Aorta (tissue), 5 donors: ENCODE data around the gene RASGRP3. TPM values are rescaled to one million over a fixed set of nuclear protein-coding genes. Genes with fewer than 3 reads are reported as not detected.

ENCODE experiments used
- ATAC-seq: fragments of 200-7000 bp; cut with Tn5 transposase; one replicate; pipeline ENCODE4 v1.9.1; 2022; ENCODE audit warnings: moderate library complexity; ENCODE audit not compliant: low FRiP score
- DNase-seq, 2 donors: peaks; one replicate each; pipeline ENCODE4 v3.0.0-alpha.2; 2020
- H3K27ac ChIP-seq, 2 donors: one replicate each; pipeline ENCODE4 v1.5.1; 2013; ENCODE audit warnings: low read length in 2 of 2, mild to moderate bottlenecking in 2 of 2, moderate library complexity in 2 of 2, control low read depth in 1 of 2, inconsistent platforms in 1 of 2, low read depth in 1 of 2
- H3K27me3 ChIP-seq, 2 donors: one replicate each; pipeline ENCODE4 v1.6.1; 2013; ENCODE audit warnings: control low read depth in 1 of 2, low read length in 1 of 2, mild to moderate bottlenecking in 1 of 2, moderate library complexity in 1 of 2; ENCODE audit not compliant: insufficient read depth in 2 of 2, control insufficient read depth in 1 of 2
- H3K36me3 ChIP-seq, 2 donors: one replicate each; pipeline ENCODE4 v1.6.1; 2013; ENCODE audit warnings: control low read depth in 1 of 2, low read length in 1 of 2, mild to moderate bottlenecking in 1 of 2; ENCODE audit not compliant: insufficient read depth in 2 of 2, control insufficient read depth in 1 of 2
- H3K4me1 ChIP-seq, 2 donors: one replicate each; pipeline ENCODE4 v1.6.1; 2013; ENCODE audit warnings: low read length in 2 of 2, control low read depth in 1 of 2, mild to moderate bottlenecking in 1 of 2, moderate library complexity in 1 of 2; ENCODE audit not compliant: insufficient read depth in 2 of 2, control insufficient read depth in 1 of 2
- H3K4me3 ChIP-seq, 2 donors: one replicate each; pipeline ENCODE4 v1.5.1; 2013; ENCODE audit warnings: low read length in 2 of 2, control low read depth in 1 of 2, mild to moderate bottlenecking in 1 of 2
- H3K9me3 ChIP-seq: one replicate; pipeline ENCODE4 v1.6.1; 2013; ENCODE audit warnings: mild to moderate bottlenecking, low read length; ENCODE audit not compliant: control insufficient read depth
- WGBS, 2 donors: extraction: QIAGEN DNeasy Blood & Tissue Kit; methylation state at CpG; one replicate each; pipeline ENCODE4 v1.1.7; 2013; 5-methylcytosine and 5-hydroxymethylcytosine counted together
- intact Hi-C, 2 donors: fragments of 100-400 bp; cut with DNase I; formaldehyde crosslinking; loops; one replicate each; pipeline versions ENCODE4 v1.14.2 to v1.15.0; 2022
- polyA plus RNA-seq, 2 donors: library from polyadenylated mRNA; stranded (reverse); fragments of 200-250 nt; gene quantifications; one replicate each; pipeline ENCODE4 v1.2.3, GENCODE V29; 2013
- total RNA-seq, 2 donors: library from RNA; stranded (reverse); fragmentation: NEBNext Ultra II Directional; extraction: Animal tissue kit (Norgen Biotek cat#: 25700); gene quantifications; one replicate each; pipeline ENCODE4 v1.2.1, GENCODE V29; 2021
- donor health status: healthy with polysubstance abuse.
- donor health status: Bipolar disorder and iron deficiency.
- donor health status: DM: no; HTN: no; CAD: no.
- donor health status: DM: no; HTN: no; CAD: no.
- donor health status: DM: yes; HTN: yes; CAD: no.

The RASGRP3 gene
- total and polyA plus RNA-seq, 4 donors: 0.46 to 22.3 (median 7.9) TPM

- ATAC-seq (no peak), DNase-seq (no peak)
- intact Hi-C loops: no loop called here
- H3K27ac ChIP-seq: no peak overlapping the region
- no peaks in the 10 kb centered on the region for H3K4me1 ChIP-seq
- H3K4me3 ChIP-seq: no peak overlapping the region
- peaks cover 0 to 1% of the 10 kb centered on the region in 2 donors for H3K27me3 ChIP-seq
- no peaks in the 10 kb centered on the region for H3K9me3 ChIP-seq
- 53 to 68% methylated on average over 1 of the region's 1 CpG for WGBS, 2 donors
- no peaks in the 10 kb centered on the region for H3K36me3 ChIP-seq
Measured at GRCh38 chr2:33505966-33506365, 29.5 kb downstream of the RASGRP3 start.

- ATAC-seq (no peak), DNase-seq (no peak)
- intact Hi-C loops: no loop called here
- no peaks in the 10 kb centered on the region for H3K9me3 ChIP-seq
- H3K4me3 ChIP-seq: no peak overlapping the region
- 60 to 62% methylated on average over 5 of the region's 5 CpGs for WGBS, 2 donors
- no peaks in the 10 kb centered on the region for H3K4me1 ChIP-seq
- no peaks in the 10 kb centered on the region for H3K36me3 ChIP-seq
- H3K27me3 ChIP-seq: peaks cover 0 to 1% of the 10 kb centered on the region in 2 donors
- no peak overlapping the region for H3K27ac ChIP-seq
Measured at GRCh38 chr2:33509908-33510585, 33.6 kb downstream of the RASGRP3 start.

GRCh38 chr2:33510586-33510968 lies 34.1 kb downstream of the RASGRP3 start:
- Histone ChIP-seq H3K9me3 (no peaks in the 10 kb centered on the region), H3K36me3 (no peaks in the 10 kb centered on the region), H3K27ac (no peak overlapping the region), H3K4me1 (no peaks in the 10 kb centered on the region), H3K4me3 (no peak overlapping the region), H3K27me3 (peaks cover 0 to 1% of the 10 kb centered on the region in 2 donors)
- DNase-seq (no peak), ATAC-seq (no peak)
- intact Hi-C loops: no loop called here
- WGBS, 2 donors: 81 to 88% methylated on average over 4 of the region's 4 CpGs

GRCh38 chr2:33511141-33511540 lies 34.7 kb downstream of the RASGRP3 start:
- Histone ChIP-seq H3K27ac (no peak overlapping the region), H3K36me3 (no peaks in the 10 kb centered on the region), H3K4me1 (no peaks in the 10 kb centered on the region), H3K9me3 (no peaks in the 10 kb centered on the region), H3K4me3 (no peak overlapping the region), H3K27me3 (peaks cover 0 to 1% of the 10 kb centered on the region in 2 donors)
- ATAC-seq: no peak
- WGBS, 2 donors: 95 to 100% methylated on average over 1 of the region's 1 CpG
- intact Hi-C loops: no loop called here
- DNase-seq: no peak

- WGBS, 2 donors: 93% methylated on average over 5 of the region's 5 CpGs
- Histone ChIP-seq H3K27ac (no peak overlapping the region), H3K27me3 (peaks cover 0 to 1% of the 10 kb centered on the region in 2 donors), H3K9me3 (no peaks in the 10 kb centered on the region), H3K4me3 (no peak overlapping the region), H3K4me1 (no peaks in the 10 kb centered on the region), H3K36me3 (no peaks in the 10 kb centered on the region)
- intact Hi-C loops: no loop called here
- ATAC-seq (no peak), DNase-seq (no peak)
Measured at GRCh38 chr2:33512112-33512511, 35.7 kb downstream of the RASGRP3 start.

DNA sequence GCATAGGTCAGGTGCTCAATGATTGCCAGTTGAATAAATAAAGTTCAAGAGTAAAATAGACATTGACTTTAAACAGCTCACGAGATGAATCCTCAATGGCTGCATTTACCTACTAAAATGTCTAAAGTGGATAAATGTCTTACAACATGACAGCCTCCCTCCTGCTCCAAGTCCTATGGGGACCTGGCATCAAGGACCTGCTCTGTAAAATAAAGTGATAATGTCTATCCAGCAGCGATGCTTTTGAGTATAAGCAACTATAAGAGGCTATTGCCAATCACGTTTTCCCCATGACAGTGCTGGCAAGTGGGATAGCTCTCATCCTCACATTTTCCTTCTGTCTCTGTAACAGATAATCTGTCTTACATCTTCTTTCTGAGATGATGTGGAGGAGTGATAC lies 37.0 kb downstream of the RASGRP3 start:
- H3K9me3 ChIP-seq: no peaks in the 10 kb centered on the region
- peaks cover 0 to 1% of the 10 kb centered on the region in 2 donors for H3K27me3 ChIP-seq
- H3K27ac ChIP-seq: no peak overlapping the region
- no peak for DNase-seq
- H3K36me3 ChIP-seq: no peaks in the 10 kb centered on the region
- no peak for ATAC-seq
- no peaks in the 10 kb centered on the region for H3K4me1 ChIP-seq
- H3K4me3 ChIP-seq: no peak overlapping the region
- intact Hi-C loops: no loop called here
- WGBS, 2 donors: 90% methylated on average over 3 of the region's 3 CpGs

GRCh38 chr2:33516456-33516995 lies 40.1 kb downstream of the RASGRP3 start:
- ATAC-seq (no peak), DNase-seq (no peak)
- no peaks in the 10 kb centered on the region for H3K9me3 ChIP-seq
- WGBS, 2 donors: 69 to 73% methylated on average over 2 of the region's 2 CpGs
- H3K36me3 ChIP-seq: no peaks in the 10 kb centered on the region
- no peak overlapping the region for H3K4me3 ChIP-seq
- no peaks in the 10 kb centered on the region for H3K27me3 ChIP-seq
- H3K4me1 ChIP-seq: peaks cover 0 to 2% of the 10 kb centered on the region in 2 donors
- H3K27ac ChIP-seq: no peak overlapping the region
- intact Hi-C loops: no loop called here

DNA sequence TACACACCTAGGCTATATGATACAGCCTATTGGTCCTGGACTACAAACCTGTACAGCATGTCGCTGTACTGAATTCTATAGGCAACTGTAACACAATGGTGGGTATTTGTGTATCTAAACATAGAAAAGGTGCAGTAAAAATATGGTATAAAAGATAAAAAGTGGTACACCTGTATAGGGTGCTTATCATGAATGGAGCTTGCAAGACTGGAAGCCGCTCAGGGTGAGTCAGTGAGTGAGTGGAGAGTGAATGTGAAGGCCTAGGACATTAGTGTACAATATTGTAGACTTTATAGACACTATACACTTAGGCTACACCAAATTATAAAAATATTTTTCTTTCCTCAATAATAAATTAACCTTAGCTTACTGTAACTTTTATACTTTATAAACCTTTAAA lies 41.8 kb downstream of the RASGRP3 start:
- H3K27ac ChIP-seq: no peak overlapping the region
- no peaks in the 10 kb centered on the region for H3K9me3 ChIP-seq
- no peak overlapping the region for H3K4me3 ChIP-seq
- H3K36me3 ChIP-seq: no peaks in the 10 kb centered on the region
- intact Hi-C loops: no loop called here
- H3K4me1 ChIP-seq: peaks cover 0 to 4% of the 10 kb centered on the region in 2 donors
- no peak for DNase-seq
- no peak for ATAC-seq
- 96 to 98% methylated on average over 2 of the region's 2 CpGs for WGBS, 2 donors
- no peaks in the 10 kb centered on the region for H3K27me3 ChIP-seq

DNA sequence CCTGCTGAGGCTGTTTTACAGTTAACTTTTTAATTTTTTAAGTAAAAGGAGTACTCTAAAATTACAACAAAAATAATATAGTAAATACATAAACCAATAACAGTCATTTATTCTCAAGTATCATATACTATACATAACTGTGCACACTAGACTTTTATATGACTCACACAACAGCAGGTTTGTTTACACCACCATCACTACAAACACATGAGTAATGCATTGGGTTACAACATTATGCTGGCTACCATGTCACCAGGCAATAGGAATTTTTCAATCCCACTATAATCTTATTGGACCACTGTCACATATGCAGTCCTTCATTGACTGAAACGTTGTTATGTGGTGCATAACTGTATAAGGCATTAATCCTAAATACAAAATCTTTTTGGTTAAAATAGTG lies 42.5 kb downstream of the RASGRP3 start:
- H3K4me1 ChIP-seq: peaks cover 0 to 4% of the 10 kb centered on the region in 2 donors
- no peaks in the 10 kb centered on the region for H3K36me3 ChIP-seq
- no peaks in the 10 kb centered on the region for H3K9me3 ChIP-seq
- ATAC-seq (no peak), DNase-seq (no peak)
- H3K27me3 ChIP-seq: no peaks in the 10 kb centered on the region
- H3K27ac ChIP-seq: no peak overlapping the region
- intact Hi-C loops: no loop called here
- 85 to 91% methylated on average over 1 of the region's 1 CpG for WGBS, 2 donors
- H3K4me3 ChIP-seq: no peak overlapping the region
